Astrocyte (in vitro differentiated cells and primary cell): ENCODE data around the gene EVA1C. TPM values are rescaled to one million over a fixed set of nuclear protein-coding genes. Genes with fewer than 3 reads are reported as not detected.

Source experiments
- DNase-seq: peaks from one replicate; pipeline ENCODE4 v3.0.0-alpha.2; 2010; ENCODE audit warnings: low read depth
- FAIRE-seq: peaks from 2 replicates; lab custom pipeline; 2011; peaks lifted over from hg19 to GRCh38; lab: Jason Lieb, UNC
- H2AFZ ChIP-seq: 2 replicates; pipeline ENCODE4 v1.6.0; 2012; ENCODE audit warnings: low read depth, low read length, inconsistent platforms
- H3K27ac ChIP-seq: 2 replicates; pipeline ENCODE4 v1.5.1; 2011; ENCODE audit warnings: low read depth, low read length, inconsistent platforms
- H3K27me3 ChIP-seq: 2 replicates; pipeline ENCODE4 v1.6.0; 2011; ENCODE audit warnings: low read length, inconsistent platforms; ENCODE audit not compliant: insufficient read depth
- H3K36me3 ChIP-seq: 2 replicates; pipeline ENCODE4 v1.5.1; 2011; ENCODE audit warnings: low read length, inconsistent platforms; ENCODE audit not compliant: insufficient read depth
- H3K4me1 ChIP-seq: 2 replicates; pipeline ENCODE4 v1.5.1; 2011; ENCODE audit warnings: low read length, inconsistent platforms; ENCODE audit not compliant: insufficient read depth
- H3K4me2 ChIP-seq: 2 replicates; pipeline ENCODE4 v1.6.0; 2012; ENCODE audit warnings: low read length, inconsistent platforms
- H3K4me3 ChIP-seq: 2 replicates; pipeline ENCODE4 v1.5.1; 2011; ENCODE audit warnings: low read depth, mild to moderate bottlenecking, low read length, inconsistent platforms; ENCODE audit not compliant: insufficient read depth
- H3K79me2 ChIP-seq: 2 replicates; pipeline ENCODE4 v1.6.0; 2012; ENCODE audit warnings: mild to moderate bottlenecking, low read length, inconsistent platforms; ENCODE audit not compliant: insufficient read depth
- H3K9ac ChIP-seq: 2 replicates; pipeline ENCODE4 v1.6.0; 2012; ENCODE audit warnings: mild to moderate bottlenecking, low read length, inconsistent platforms
- H3K9me3 ChIP-seq: 2 replicates; pipeline ENCODE4 v1.5.1; 2012; ENCODE audit warnings: low read depth, mild to moderate bottlenecking, low read length, inconsistent platforms; ENCODE audit not compliant: insufficient read depth
- H4K20me1 ChIP-seq: 2 replicates; pipeline ENCODE4 v1.6.0; 2012; ENCODE audit warnings: low read length, inconsistent platforms; ENCODE audit not compliant: insufficient read depth
- H3K27ac Mint-ChIP-seq: one replicate; pipeline ENCODE4 v1.8.0; 2021; ENCODE audit warnings: mild to moderate bottlenecking, mixed read lengths; ENCODE audit not compliant: unreplicated experiment
- H3K27me3 Mint-ChIP-seq: one replicate; pipeline ENCODE4 v1.8.0; 2021; ENCODE audit warnings: low read depth, mixed read lengths; ENCODE audit not compliant: unreplicated experiment
- H3K36me3 Mint-ChIP-seq: one replicate; pipeline ENCODE4 v1.8.0; 2021; ENCODE audit warnings: low read depth, mixed read lengths; ENCODE audit not compliant: unreplicated experiment
- H3K4me1 Mint-ChIP-seq: one replicate; pipeline ENCODE4 v1.8.0; 2021; ENCODE audit warnings: low read depth, mixed read lengths; ENCODE audit not compliant: unreplicated experiment
- H3K4me3 Mint-ChIP-seq: one replicate; pipeline ENCODE4 v1.8.0; 2021; ENCODE audit warnings: mild to moderate bottlenecking, moderate library complexity, mixed read lengths; ENCODE audit not compliant: unreplicated experiment
- H3K9me3 Mint-ChIP-seq: one replicate; pipeline ENCODE4 v1.8.0; 2021; ENCODE audit warnings: mild to moderate bottlenecking, mixed read lengths; ENCODE audit not compliant: unreplicated experiment
- CTCF ChIP-seq: IDR thresholded peaks from 2 replicates; pipeline ENCODE4 v1.5.1; 2011; ENCODE audit warnings: low read depth, mild to moderate bottlenecking, inconsistent platforms, low read length, moderate library complexity; ENCODE audit not compliant: insufficient read depth
- EZH2 ChIP-seq: IDR thresholded peaks from 2 replicates; pipeline ENCODE4 v1.6.1; 2012; ENCODE audit warnings: mild to moderate bottlenecking, low read length, inconsistent platforms; ENCODE audit not compliant: insufficient read depth
- total RNA-seq: library from RNA; stranded (reverse); gene quantifications from 2 replicates; pipeline ENCODE4 v1.2.1, GENCODE V29; 2021

Gene EVA1C
- total RNA-seq, 1 donor from 2014 or later = not detected

- no peaks in the 10 kb centered on the region for H3K36me3 ChIP-seq
- H3K9ac ChIP-seq = peak overlapping the region; percentile 80
- H3K9me3 ChIP-seq = no peaks in the 10 kb centered on the region
- DNase-seq = peak; percentile 97
- Mint-ChIP-seq H3K4me1 (peaks cover 21% of the 10 kb centered on the region), H3K36me3 (no peaks in the 10 kb centered on the region), H3K27ac (no peak overlapping the region), H3K9me3 (peaks cover 5% of the 10 kb centered on the region), H3K4me3 (no peak overlapping the region), H3K27me3 (peaks cover 3% of the 10 kb centered on the region)
- peak; percentile 86 for FAIRE-seq
- H3K4me3 ChIP-seq = peak overlapping the region; percentile 20
- H3K79me2 ChIP-seq = no peaks in the 10 kb centered on the region
- H3K27ac ChIP-seq = peak overlapping the region; percentile 97
- no peaks in the 10 kb centered on the region for H4K20me1 ChIP-seq
- peaks cover 62% of the 10 kb centered on the region for H3K4me1 ChIP-seq
- TF ChIP-seq CTCF = no peak
- no peak for TF ChIP-seq EZH2
- peak overlapping the region; percentile 79 for H3K4me2 ChIP-seq
- no peaks in the 10 kb centered on the region for H3K27me3 ChIP-seq
- no peak overlapping the region for H2AFZ ChIP-seq
Measured at GRCh38 chr21:32520875-32521735, 108.6 kb downstream of the EVA1C start.

- DNase-seq (no peak), FAIRE-seq (no peak)
- no peaks in the 10 kb centered on the region for H3K36me3 ChIP-seq
- H3K79me2 ChIP-seq = no peaks in the 10 kb centered on the region
- no peak overlapping the region for H2AFZ ChIP-seq
- H3K27ac Mint-ChIP-seq = no peak overlapping the region
- H3K4me3 Mint-ChIP-seq = no peak overlapping the region
- H3K27me3 Mint-ChIP-seq = peaks cover 3% of the 10 kb centered on the region
- H3K9ac ChIP-seq = peak overlapping the region; percentile 80
- H3K4me1 ChIP-seq = peaks cover 56% of the 10 kb centered on the region
- no peaks in the 10 kb centered on the region for H3K36me3 Mint-ChIP-seq
- TF ChIP-seq EZH2 = no peak
- no peak for TF ChIP-seq CTCF
- peak overlapping the region; percentile 38 for H3K4me2 ChIP-seq
- H3K4me1 Mint-ChIP-seq = peaks cover 19% of the 10 kb centered on the region
- peaks cover 5% of the 10 kb centered on the region for H3K9me3 Mint-ChIP-seq
- no peak overlapping the region for H3K4me3 ChIP-seq
- H4K20me1 ChIP-seq = no peaks in the 10 kb centered on the region
- H3K27me3 ChIP-seq = no peaks in the 10 kb centered on the region
- peak overlapping the region; percentile 97 for H3K27ac ChIP-seq
- no peaks in the 10 kb centered on the region for H3K9me3 ChIP-seq
Measured at GRCh38 chr21:32521736-32522355, 109.3 kb downstream of the EVA1C start.
